HL-60/S4 treated with phorbol 12-myristate 13-acetate at 8.2 ng/mL for 4 days and 3 days (cell line): Measurements from ENCODE around the gene NR4A2.

Source experiments
- in situ Hi-C: fragments of 300-500 bp; cut with MboI; formaldehyde crosslinking; loops from 2 replicates; pipeline ENCODE4 v1.15.0; 2022; ENCODE audit warnings: low sequenced_read_pairs

NR4A2 gene

DNA sequence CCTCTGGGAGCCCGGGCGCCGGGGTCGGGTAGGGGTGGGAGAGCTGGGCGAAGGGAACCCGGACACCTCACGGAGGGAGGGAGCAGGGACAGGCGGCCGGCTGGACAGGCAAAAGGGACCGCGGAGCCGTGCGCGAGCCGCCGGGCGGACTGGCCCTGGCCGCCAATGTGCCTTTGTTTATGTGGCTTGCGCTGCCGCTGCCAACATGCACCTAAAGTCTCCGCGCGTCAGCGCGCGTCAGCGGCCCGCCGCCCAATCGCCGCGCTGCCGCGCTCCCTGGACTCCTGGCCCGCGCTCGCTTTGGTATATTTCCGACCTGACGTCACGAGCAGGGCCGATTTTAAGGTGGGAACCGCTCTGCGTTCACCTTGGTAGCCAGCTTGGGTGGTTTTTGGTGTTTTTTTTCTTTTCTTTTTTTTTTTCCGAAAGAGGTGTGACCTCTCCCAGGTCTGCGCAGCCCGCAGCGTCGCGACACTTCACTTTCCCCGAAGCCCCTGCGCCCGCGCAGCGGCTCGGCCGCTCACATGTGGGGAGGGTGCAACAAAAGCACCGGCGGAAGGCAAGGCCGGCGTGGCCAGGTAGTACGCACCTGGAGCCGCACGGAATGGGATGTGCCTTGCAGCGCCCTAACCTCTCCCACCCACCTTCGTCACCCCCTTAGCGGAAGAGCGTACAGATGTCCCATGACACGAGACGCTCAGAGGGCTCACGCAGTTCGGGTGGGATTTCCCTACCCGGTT, at the start of gene NR4A2:
TSS of gene NR4A2 (minus strand) at position 188 of the 740 bp plus-strand sequence. CDS start 2,535 bp downstream, outside the sequence.
- in situ Hi-C loops, result no loop called here

DNA sequence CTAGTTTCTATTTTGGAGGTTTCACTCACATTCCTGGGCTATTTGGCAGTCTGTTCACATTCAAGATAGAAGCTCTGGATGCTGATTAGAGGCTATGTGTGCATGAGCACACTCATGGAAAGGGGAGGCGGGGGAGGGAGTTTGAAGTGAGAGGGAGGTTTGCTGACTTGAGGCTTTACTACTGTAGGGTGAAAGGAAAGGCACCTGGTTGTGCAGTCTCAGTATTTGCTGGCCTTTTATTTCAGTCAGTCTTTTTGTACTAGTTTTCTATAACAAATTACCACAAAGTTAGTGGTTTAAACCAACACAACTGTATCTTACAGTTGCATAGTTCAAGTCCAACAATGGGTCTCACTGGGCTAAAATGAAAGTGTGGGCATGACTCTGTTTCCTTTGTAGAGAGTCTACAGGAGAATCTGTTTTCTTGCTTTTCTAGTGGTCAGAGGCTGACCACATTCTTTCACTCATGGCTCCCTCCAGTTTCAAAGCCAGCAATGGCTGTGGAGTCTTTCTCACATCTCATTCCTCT, 47.7 kb upstream of the NR4A2 start:
- in situ Hi-C loops, result no loop called here

DNA sequence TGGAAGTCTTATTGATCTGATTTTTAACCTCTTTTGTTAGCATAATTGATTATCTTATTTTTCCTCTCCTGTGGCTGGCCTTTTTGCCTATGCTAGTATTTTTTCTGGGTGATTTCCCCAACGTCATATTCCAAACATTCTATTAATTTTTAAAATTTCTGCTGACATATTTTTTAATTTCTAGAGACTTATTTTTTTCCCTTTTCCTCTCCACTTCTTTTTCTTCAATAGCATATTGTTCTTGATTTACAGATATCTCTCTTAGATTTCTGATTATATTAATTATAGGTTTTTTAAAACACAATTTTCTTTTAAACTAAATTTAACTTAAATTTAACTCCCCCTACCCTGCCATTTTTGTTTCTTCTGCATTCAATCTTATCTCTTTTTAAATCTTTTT, 47.2 kb upstream of the NR4A2 start:
- in situ Hi-C loops, result no loop called here

DNA sequence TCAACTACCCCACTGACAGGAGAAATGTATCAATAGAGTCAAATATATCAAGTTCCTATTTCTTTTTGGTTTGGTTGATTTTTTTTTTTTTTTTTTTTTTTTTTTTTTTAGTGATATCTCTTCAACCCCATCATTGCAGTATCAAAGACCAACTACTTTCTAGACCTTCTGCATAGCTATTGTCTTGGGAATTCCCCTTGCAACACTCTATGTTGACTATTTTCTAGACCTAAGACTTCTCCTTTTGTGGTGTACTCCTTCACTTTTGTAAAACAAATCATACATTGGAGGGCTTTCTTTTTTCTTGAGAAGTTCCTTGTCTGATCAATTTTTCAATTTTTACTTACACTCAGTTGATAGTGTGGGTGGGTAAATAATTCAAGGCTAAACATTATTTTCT, 46.5 kb upstream of the NR4A2 start:
- in situ Hi-C loops, result no loop called here

GRCh38 chr2:156366753-156367152, 34.2 kb upstream of the NR4A2 start:
- in situ Hi-C loops, result no loop called here

GRCh38 chr2:156363141-156363540, 30.6 kb upstream of the NR4A2 start:
- in situ Hi-C loops, result no loop called here

DNA sequence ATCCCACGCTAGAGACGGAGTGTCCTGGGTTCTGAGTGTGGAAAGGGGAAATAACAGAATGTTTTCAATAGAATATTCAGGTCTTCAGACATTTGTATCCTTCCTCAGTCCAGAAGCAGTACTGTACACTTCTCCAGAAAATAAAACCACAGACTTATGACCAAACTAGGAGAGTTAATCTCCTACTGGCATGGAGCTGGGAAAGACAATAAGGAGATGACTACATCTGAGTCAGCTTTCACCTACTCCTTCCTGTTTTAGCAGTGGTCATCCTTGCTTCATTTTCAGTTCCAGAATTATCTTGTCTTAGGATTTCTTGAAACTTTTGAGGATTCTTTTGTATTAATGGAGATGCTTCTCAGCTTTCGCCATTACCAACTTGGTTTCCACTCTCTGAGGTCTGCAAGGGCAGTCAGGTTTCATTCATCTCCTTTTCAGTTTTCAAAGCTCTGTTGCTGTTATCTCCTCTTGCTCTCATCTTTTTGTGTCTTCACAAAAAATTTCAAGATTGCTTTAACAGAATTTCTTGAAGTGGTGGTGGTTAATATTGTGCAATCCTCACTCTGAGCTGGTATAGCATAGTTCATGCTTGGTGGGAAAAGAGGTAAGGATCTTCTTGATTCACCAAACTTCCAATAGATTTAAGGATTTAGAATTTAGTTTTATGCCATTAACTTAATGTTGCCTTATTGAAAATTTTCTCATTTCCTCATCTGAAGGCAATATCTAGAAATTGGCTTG, 23.7 kb upstream of the NR4A2 start:
- in situ Hi-C loops, result no loop called here

- in situ Hi-C loops, result no loop called here
These were observed 20.4 kb upstream of the NR4A2 start for GRCh38 chr2:156352911-156353310.

DNA sequence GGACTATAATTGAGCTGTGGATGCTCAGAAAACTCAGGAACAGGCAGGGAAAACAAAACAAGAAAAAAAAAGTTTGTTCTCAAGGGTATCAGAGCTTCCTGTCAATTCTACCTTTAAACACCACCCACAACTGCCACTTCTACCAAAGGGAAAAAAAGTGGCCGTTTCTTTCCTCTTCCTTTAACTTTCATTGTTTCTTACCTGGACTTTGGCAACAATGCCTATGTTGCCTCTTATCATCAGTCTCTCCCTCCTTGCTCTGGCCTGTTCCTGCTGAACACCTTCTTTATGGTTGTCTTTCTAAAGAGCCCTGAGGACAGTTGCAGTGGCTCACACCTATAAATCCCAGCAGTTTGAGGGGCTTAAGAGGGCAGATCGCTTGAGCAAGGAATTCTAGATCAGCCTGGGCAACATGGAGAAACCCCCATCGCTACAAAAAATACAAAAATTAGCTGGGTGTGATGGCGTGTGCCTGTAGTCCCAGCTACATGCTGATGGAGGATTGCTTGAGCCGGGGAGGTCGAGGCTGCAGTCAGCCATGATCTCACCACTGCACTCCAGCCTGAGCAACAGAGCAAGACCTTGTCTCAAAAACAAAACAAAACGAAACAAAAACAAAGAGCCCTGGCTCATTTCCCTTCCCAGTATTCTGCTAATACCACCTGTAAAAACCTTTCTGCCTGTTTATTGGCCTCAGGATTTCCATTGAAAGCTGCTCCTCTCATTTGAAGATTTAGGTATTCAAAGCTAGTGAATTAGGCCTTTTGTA, 18.0 kb upstream of the NR4A2 start:
- in situ Hi-C loops, result no loop called here

GRCh38 chr2:156349605-156350004, 17.1 kb upstream of the NR4A2 start:
- in situ Hi-C loops, result no loop called here

GRCh38 chr2:156349161-156349560, 16.6 kb upstream of the NR4A2 start:
- in situ Hi-C loops, result no loop called here

DNA sequence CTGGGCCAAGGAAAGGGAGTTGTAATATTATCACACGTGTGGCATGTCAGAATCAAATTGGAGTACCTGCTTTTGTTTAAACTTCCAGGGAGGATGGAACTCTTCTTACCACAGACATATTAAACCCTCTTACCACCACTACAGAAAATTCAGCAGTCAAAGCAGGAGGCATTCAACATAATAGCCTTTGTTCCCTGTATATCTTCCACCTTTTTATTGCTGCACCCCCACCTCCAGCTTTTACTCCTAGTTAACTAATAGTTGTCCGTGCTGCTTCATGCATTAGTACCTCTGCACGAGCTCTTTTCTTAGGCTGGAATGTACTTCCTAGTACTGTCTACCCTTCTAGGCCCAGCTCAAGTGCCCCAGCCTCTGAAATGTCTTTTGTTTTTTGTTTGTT, 14.9 kb upstream of the NR4A2 start:
- in situ Hi-C loops, result no loop called here

DNA sequence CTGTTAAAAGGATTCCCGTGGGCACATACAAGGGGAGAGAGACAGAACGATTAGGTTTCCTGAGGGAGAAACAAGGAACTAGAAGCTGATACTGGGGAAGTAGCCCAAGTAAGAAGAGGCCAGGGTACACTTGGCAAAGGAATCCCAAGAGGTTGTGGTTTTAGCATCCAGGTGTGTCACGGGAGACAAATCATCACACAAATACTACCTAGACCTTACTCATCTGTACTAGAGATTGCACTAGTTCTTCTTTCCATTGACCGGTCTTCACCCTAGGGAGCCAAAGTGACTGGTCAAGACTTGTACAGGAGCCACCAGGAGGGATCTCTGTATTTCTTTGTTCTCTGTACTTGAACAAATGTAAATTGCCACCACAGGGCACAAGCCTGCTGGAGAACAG, 14.2 kb upstream of the NR4A2 start:
- in situ Hi-C loops, result no loop called here

DNA sequence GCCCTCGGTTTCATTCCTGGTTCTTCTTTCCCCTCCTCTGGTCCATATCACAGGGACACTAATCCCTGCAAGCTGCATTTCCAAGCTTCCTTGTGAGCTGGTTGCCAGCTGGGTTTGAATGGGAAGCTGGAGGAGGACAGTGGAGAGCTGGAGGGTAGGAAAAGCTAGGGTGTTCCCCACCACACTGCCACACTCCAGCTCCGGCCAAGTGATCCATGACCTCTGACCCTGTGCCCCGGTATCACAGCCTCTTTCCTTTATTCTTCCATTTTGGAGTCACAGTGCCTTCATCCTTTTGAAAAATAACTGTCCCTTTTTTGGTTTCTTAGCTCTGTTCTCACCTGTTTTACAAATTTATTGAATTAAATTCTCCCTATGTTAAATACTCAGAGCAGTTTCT, 13.1 kb upstream of the NR4A2 start:
- in situ Hi-C loops, result no loop called here

- in situ Hi-C loops, result no loop called here
These were observed 11.4 kb upstream of the NR4A2 start for GRCh38 chr2:156343940-156344301.

GRCh38 chr2:156343096-156343939, 10.8 kb upstream of the NR4A2 start:
- in situ Hi-C loops, result no loop called here

- in situ Hi-C loops, result no loop called here
These were observed 10.0 kb upstream of the NR4A2 start for GRCh38 chr2:156342254-156343095.

GRCh38 chr2:156341452-156342253, 9.1 kb upstream of the NR4A2 start:
- in situ Hi-C loops, result no loop called here
